Globus pallidus (tissue), 1 donor: ENCODE measurements around the gene RPS16.

Source experiments
- DNase-seq: peaks from one replicate; pipeline ENCODE4 v3.0.0-alpha.2; 2015; ENCODE audit warnings: low spot score

RPS16 gene

GRCh38 chr19:39449116-39449797 lies 13.5 kb upstream of the RPS16 start:
- no peak for DNase-seq

- no peak for DNase-seq
Observed at GRCh38 chr19:39448271-39448670, 12.5 kb upstream of the RPS16 start.

GRCh38 chr19:39446365-39447084 lies 10.8 kb upstream of the RPS16 start:
- DNase-seq: no peak

- DNase-seq: peak; percentile 94
Observed at GRCh38 chr19:39445196-39446111, 9.7 kb upstream of the RPS16 start, which contains the start of gene SUPT5H. Gene SUPT5H, plus strand, starts transcription at chr19:39445582. Its CDS starts 309 bp downstream, at chr19:39445891.

DNA sequence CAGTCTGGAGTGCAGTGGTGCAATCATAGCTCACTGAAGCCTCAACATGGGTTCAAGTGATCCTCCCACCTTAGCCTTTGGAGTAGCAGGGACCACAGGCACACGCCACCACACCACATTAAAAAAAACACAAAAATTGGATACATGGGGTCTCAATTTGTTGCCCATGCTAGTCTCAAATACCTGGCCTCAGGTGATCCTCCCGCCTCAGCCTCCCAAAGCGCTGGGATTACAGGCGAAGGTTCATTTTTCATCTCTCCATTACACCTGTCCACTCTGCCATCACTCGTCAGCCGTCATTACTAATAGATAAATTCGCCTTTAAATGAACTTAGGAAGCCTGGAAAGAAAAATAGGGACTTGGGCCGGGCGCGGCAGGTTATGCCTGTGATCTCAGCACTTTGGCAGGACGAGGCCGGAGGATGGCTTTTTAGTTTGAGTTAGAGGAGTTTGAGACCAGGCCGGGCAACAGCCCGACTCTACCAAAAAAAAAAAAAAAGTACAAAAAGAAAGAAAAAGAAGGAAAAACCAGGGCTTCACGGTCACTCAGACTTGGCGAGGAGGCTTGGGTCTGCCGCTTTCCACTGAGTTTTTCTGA lies 8.9 kb upstream of the RPS16 start:
- no peak for DNase-seq

DNA sequence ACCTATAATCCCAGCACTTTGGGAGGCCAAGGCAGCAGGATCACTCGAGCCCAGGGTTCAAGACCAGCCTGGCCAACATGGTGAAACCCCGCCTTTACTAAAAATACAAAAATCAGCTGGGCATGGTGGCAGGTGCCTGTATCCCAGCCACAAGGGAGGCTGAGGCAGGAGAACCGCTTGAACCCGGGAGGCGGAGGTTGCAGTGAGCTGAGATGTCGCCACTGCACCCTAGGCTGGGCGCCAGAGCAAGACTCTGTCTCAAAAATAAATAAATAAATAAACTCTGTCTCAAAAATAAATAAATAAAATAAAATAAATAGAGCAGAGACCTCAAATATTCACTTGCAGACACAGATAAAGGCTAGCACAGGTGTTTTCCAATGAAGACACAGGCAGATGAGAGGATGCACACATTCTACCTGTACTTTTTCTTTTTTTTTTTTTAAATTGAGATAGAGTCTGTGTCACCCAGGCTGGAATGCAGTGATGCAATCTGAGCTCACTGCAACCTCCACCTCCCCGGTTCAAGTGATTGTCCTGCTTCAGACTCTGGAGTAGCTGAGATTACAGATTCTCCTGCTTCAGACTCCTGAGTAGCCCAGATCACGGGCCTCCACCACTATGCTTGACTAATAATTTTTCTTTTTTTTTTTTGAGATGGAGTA lies 2.7 kb upstream of the RPS16 start:
- DNase-seq: no peak

DNA sequence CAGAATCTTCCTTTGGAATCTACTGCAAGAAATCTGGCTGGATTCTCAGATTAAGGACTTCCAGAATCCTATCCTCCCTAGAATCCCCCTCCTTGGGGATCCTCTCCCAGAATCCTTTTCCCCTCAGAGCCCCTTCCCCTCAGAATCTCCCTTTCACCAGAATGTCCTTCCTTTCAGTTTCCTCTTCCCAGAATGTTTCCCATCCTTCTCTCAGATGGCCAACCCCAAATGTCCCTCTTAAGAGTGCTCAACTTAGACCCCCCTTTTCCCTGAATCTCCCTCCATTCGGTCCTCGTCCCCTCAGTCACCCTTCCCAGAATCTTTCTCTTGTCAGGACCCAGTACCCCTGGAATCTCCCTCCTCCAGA lies 584 bp upstream of the RPS16 start:
- no peak for DNase-seq

GRCh38 chr19:39434123-39435076 lies 1.3 kb downstream of the RPS16 start:
- DNase-seq: no peak

DNA sequence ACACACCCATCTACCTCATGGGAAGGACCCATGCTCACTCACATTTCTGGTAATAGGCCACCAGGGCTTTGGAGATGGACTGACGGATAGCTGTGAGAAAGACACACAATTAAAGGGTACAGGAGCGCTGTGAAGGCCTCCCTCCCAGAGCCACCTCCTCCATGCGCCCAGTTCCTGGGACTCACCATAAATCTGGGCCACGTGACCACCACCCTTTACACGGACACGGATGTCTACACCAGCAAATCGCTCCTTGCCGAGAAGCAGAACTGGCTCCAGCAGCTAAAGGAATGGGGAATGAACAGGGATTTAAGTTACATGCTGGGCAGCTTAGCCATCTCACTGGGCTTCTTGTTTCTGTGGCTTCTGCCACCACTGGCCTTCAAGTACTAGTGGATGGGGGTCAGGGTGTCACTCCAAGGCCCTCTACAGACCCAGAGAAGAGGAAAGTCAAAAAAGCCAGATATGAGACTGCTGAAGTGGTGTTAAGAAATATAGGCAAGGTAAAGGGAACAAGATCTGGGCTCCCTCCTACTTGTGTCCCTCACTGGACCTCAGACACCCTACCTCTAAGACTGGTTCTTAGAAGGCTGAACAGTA lies 2.2 kb downstream of the RPS16 start:
- no peak for DNase-seq

GRCh38 chr19:39432677-39433025 lies 3.1 kb downstream of the RPS16 start:
- DNase-seq: no peak

- no peak for DNase-seq
Observed at GRCh38 chr19:39430675-39431593, 4.8 kb downstream of the RPS16 start.

- no peak for DNase-seq
Observed at GRCh38 chr19:39428283-39429112, 7.3 kb downstream of the RPS16 start.

DNA sequence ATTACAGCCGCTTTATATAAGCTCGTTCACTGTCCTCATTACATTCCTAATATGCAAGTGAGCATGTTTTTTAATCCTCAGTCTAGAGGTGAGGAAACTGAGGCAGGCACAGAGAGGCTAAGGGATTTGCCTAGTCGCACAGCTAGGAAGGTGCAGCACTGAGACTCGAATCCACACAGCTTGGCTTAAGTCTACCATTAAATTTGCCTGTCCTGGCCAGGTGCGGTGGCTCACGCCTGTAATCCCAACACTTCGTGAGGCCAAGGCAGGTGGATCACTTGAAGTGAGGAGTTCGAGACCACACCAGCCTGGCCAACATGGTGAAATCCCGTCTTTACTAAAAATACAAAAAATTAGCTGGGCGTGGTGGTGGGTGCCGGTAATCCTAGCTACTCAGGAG lies 8.0 kb downstream of the RPS16 start:
- no peak for DNase-seq

DNA sequence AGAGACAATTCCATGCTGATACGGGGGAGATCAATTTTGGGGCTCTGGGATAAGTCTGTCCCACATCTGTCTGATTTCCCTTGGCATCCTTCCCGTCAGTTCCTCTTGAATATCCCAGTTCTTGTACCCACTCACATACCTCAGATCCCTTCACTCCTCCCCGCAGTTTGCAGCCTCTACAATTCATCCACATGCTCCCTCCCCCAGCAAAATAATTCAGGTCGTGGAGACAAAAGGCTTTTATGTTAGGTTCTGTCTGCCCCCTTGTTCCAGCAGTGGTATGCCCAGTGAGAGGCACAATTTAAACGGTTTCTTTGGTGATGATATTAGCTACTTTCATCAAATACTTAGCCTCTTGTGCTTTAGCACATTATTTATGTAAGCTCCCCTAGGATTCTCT lies 9.6 kb downstream of the RPS16 start:
- no peak for DNase-seq

GRCh38 chr19:39425744-39426143 lies 10.0 kb downstream of the RPS16 start:
- DNase-seq: no peak

GRCh38 chr19:39424934-39425333 lies 10.8 kb downstream of the RPS16 start:
- no peak for DNase-seq

DNA sequence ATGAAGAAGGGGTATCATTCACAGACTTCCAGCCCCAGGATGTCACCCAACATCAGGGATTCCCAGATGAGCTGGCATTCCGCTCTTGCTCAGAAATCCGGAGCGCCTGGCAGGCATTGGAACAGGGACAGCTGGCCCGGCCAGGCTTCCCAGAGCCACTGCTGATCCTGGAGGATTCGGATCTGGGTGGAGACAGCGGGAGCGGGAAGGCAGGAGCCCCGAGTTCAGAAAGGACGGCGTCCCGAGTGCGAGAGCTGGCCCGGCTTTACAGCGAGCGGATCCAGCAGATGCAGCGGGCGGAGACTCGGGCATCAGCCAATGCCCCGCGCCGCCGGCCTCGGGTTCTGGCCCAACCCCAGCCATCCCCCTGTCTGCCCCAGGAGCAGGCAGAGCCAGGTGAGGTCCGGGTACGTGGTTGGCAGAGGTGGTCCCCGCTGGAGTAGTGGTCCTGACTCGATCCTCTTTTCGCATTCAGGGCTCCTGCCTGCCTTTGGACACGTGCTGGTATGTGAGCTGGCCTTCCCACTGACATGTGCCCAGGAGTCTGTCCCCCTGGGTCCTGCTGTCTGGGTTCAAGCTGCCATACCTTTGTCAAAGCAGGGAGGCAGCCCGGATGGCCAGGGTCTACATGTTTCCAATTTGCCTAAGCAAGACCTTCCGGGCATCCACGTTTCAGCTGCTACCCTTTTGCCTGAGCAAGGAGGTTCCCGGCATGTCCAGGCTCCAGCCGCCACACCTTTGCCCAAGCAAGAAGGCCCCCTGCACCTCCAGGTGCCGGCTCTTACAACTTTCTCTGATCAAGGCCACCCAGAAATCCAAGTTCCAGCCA lies 12.3 kb downstream of the RPS16 start:
- DNase-seq: no peak
